SIG-M5 treated with dmso at 0.1 percent for 504 hours (cell line): ENCODE measurements around the gene FAM170A.

ENCODE experiments used
- DNase-seq: peaks from one replicate; lab custom pipeline; 2025; ENCODE audit not compliant: unreplicated experiment; lab: John Stamatoyannopoulos, UW

FAM170A gene

GRCh38 chr5:119629339-119629738 lies at the start of gene FAM170A:
Gene FAM170A, plus strand, starts transcription at chr5:119629558. Its CDS starts 211 bp downstream, at chr5:119629769.
- no peak for DNase-seq

GRCh38 chr5:119582987-119583386 lies 46.4 kb upstream of the FAM170A start:
- no peak for DNase-seq

DNA sequence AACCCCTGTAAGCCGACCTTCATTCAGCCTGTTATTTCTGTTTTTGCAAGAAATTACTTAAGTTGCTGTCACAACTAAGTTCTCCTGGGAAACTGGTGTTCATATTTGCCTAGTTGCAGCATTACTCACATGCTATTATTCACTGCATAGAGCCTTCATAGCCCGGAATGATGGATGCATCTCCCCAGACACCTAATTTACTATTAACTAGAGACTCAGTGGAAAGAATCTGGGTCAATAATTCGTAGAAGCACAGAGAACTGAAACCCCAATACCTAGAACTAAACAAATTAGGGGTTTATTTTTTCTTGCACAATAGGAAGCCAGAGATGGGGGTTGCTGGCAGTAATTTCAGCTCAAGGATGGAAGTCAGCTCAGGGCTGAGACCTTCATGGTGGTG lies 45.7 kb upstream of the FAM170A start:
- DNase-seq = no peak

GRCh38 chr5:119596046-119596445 lies 33.3 kb upstream of the FAM170A start:
- DNase-seq = no peak

GRCh38 chr5:119597728-119598298 lies 31.5 kb upstream of the FAM170A start:
- no peak for DNase-seq

- no peak for DNase-seq
These were observed 15.4 kb upstream of the FAM170A start for GRCh38 chr5:119613937-119614336.

GRCh38 chr5:119614838-119615237 lies 14.5 kb upstream of the FAM170A start:
- DNase-seq = no peak

DNA sequence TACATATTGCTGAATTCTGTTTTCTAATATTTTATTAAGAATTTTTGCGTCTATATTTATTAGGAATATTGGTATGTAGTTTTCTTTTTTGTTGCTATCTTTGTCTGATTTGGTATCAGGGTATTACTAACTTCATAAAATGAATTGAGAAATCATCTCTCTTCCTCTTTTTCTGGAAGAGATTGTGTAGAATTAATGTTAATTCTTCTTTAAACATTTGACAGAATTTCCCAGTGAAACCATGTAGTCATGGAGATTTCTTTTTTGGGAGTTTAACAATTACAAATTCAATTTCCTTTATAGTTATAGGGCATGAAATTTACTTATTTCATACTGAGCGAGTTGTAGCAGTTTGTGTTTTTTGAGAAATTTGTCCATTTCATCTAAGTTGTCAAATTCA lies 3.3 kb upstream of the FAM170A start:
- DNase-seq = no peak

DNA sequence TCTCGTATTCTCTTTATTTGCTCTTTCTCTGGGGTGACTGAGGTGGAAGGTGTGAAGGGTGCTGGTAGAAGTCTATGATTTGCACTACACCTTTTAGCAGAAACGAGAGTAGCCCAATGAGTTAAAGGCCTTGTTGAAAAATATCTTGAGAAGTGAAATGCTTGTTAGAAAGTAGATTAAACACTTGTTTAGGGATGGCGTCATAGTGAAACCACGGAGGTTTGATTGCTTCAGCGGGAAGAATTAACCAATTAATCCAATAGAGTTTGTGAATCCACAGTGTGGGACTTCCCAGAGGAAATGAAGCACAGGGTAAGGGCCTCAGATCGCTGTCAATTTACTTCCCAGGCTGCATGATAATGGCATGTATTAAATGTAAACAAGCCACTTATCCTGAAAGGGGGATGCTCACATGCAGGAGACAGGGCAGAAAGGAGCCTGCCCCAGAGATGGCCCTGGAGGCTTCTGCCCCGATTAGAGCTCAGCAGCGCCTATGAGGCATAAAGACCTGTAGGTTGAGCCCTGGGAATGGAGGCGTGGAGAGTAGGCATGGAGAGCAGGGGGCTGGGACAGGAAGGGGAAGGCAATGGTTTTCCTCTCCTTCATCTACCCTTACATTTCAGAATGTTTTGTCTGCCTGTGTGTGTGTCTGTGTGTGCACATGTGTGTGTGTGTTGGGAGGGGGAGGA lies 1.5 kb downstream of the FAM170A start:
- DNase-seq = no peak

DNA sequence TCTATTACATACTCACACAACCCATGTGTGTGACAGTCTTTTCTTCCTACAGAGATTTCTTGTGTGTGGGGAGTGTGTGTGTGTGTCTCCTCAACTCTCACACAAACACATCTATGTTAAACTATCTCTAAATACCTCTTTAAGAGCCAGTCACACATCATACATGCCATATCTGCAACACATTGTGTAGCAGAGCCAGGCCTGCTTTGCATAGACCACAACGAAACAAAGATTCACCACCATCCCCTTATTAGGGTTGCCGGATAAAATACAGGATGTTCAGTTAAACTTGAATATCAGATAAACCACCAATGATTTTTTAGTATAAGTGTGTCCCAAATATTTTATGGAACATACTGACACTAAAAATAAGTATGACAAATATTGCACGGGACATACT lies 2.3 kb downstream of the FAM170A start:
- no peak for DNase-seq

- peak; percentile 86 for DNase-seq
These were observed 22.1 kb downstream of the FAM170A start for GRCh38 chr5:119651486-119651885.

GRCh38 chr5:119655061-119655460 lies 25.7 kb downstream of the FAM170A start:
- DNase-seq = peak; percentile 90

DNA sequence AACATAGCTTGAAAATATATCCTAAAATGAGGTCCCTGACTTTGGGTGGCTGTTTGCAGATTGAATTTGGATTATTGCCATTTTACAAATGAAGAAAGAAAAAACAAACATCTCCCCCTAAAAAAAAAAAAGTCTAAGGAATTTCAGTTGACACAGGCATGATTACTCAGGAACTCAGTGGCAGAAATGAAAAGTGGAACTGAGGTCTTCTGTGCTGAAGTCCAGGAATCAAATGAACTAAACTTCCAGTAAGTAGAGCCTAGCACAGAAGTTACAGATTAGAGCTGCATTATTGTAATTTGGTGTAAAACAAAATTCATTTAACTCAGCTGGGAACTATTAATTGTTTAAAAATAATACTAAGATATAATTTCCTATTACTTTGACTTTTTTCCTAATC lies 26.7 kb downstream of the FAM170A start:
- no peak for DNase-seq

DNA sequence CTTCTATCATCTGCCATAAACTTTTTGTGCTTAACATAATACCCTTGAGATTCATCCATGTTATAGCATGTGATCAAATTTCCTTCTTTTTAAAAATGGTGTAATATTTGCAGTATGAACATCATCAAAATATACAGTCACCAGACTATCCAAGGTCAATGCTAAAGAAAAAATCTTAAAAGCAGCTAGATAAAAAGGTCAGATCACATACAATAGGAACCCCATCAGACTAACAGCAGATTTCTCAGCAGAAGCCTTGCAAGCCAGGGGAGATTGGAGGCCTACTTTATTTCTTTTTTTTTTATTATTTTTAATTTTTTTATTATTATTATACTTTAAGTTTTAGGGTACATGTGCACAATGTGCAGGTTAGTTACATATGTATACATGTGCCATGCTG lies 37.2 kb downstream of the FAM170A start:
- DNase-seq = no peak

GRCh38 chr5:119678351-119679028 lies 49.1 kb downstream of the FAM170A start:
- no peak for DNase-seq

GRCh38 chr5:119680080-119680479 lies 50.7 kb downstream of the FAM170A start:
- no peak for DNase-seq

DNA sequence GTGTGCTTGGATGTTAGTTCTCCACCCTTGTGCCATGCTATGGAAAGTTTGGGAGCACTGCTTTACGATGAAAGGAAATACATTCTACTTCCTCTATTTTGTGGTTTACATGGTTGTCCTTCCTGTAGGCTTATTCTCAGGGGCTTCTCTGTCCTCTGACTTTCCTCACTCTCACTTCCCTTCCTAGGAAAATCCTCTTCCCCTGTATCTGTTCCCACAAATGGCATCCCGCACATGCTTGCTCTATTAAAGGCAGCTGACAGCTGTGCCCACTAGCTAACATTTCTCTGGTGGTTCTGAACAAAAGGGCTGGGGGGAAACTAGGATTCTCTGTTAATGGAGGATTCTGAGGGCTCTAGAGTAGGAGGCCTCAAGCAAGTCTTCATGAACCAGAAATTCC lies 52.4 kb downstream of the FAM170A start:
- DNase-seq = peak; percentile 62

DNA sequence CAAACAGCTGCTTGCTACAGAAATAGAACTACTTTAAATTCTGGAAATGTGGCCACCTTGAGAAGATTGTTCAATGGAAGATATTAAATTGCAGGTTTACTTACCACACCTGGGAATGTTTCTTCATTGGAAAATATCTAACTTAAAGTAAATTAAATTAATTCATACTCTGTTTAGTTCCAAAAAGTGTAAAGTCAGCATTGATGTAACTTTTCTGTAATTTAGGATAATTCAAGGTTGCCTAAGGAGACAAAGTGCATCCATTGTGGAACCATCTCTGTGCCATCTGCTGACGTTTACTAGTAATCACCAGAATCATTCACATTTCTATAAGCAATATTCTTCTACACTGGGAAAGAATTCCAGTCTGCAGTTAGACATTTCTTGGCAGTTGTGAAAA lies 53.0 kb downstream of the FAM170A start:
- DNase-seq = no peak
